Measurements from ENCODE around the gene BCL2A1.
A peak's percentile ranks its signal among the peaks of the same experiment; 100 is the strongest.
"Not testable (repeated sequence)": the region's sequence is repeated elsewhere in the genome, so short reads cannot be mapped to it uniquely, and the experiment has no call there.

Gene BCL2A1

GRCh38 chr15:79988448-79989117 is 17.6 kb upstream of the BCL2A1 start:
- no peak for DNase-seq

- DNase-seq, result no peak
Measured at GRCh38 chr15:79987969-79988368, 17.0 kb upstream of the BCL2A1 start.

GRCh38 chr15:79987569-79987955 is 16.6 kb upstream of the BCL2A1 start:
- no peak for DNase-seq

GRCh38 chr15:79981831-79982455 is 10.9 kb upstream of the BCL2A1 start:
- no peak for DNase-seq

- DNase-seq, result peak; percentile 28
Measured at GRCh38 chr15:79978655-79979514, 7.9 kb upstream of the BCL2A1 start.

GRCh38 chr15:79978260-79978654 is 7.3 kb upstream of the BCL2A1 start:
- no peak for DNase-seq

- DNase-seq, result no peak
Measured at GRCh38 chr15:79977431-79978054, 6.5 kb upstream of the BCL2A1 start.

GRCh38 chr15:79973456-79974195 is 2.6 kb upstream of the BCL2A1 start:
- no peak for DNase-seq

- DNase-seq, result no peak
Measured at GRCh38 chr15:79972863-79973262, 1.9 kb upstream of the BCL2A1 start.

- no peak for DNase-seq
Measured at GRCh38 chr15:79970181-79970580, 815 bp downstream of the BCL2A1 start.

- no peak for DNase-seq
Measured at GRCh38 chr15:79969146-79969545, 1.9 kb downstream of the BCL2A1 start.

GRCh38 chr15:79967298-79968182 is 3.5 kb downstream of the BCL2A1 start:
- DNase-seq, result no peak

GRCh38 chr15:79966634-79967297 is 4.2 kb downstream of the BCL2A1 start:
- no peak for DNase-seq

GRCh38 chr15:79965846-79966630 is 5.0 kb downstream of the BCL2A1 start:
- DNase-seq, result no peak

- no peak for DNase-seq
Measured at GRCh38 chr15:79964232-79964805, 6.7 kb downstream of the BCL2A1 start.

- DNase-seq, result not testable (repeated sequence)
Measured at GRCh38 chr15:79962921-79963320, 8.1 kb downstream of the BCL2A1 start.

- DNase-seq, result no peak
Measured at GRCh38 chr15:79962178-79962577, 8.8 kb downstream of the BCL2A1 start.

- DNase-seq, result no peak
Measured at GRCh38 chr15:79960502-79961212, 10.3 kb downstream of the BCL2A1 start.

- no peak for DNase-seq
Measured at GRCh38 chr15:79957741-79958140, 13.3 kb downstream of the BCL2A1 start.

Measured in right hindlimb (tissue), 1 donor.